Endothelial cell of umbilical vein (primary cell): Measurements from ENCODE around the gene CIPC. TPM values are rescaled to one million over a fixed set of nuclear protein-coding genes. Genes with fewer than 3 reads are reported as not detected.

Source experiments
- BruUV-seq: library from RNA; stranded (reverse); fragments of 400-500 nt; replicated peaks from 2 replicates; lab custom pipeline; 2021; lab: Mats Ljungman, UMichigan
- CTCF ChIA-PET: fragments of 300-600, 350-600 bp; sonication (Branson Sonifier 250); formaldehyde crosslinking; loops from one replicate; lab custom pipeline; 2021; ENCODE audit warnings: antibody characterized with exemption, inconsistent platforms; lab: Charles Lee
- POLR2A ChIA-PET: fragments of 300-600, 350-600 bp; sonication (Branson Sonifier 250); formaldehyde crosslinking; loops from one replicate; lab custom pipeline; 2021; ENCODE audit warnings: antibody characterized with exemption, inconsistent platforms; lab: Charles Lee
- DNase-seq: peaks from one replicate; pipeline ENCODE4 v3.0.0-alpha.2; 2011; ENCODE audit warnings: low read depth, low spot score
- FAIRE-seq: peaks from 2 replicates; lab custom pipeline; 2011; peaks lifted over from hg19 to GRCh38; lab: Jason Lieb, UNC
- H2AFZ ChIP-seq: 2 replicates; pipeline ENCODE4 v1.6.0; 2012; ENCODE audit warnings: low read depth, low read length, control low read depth, inconsistent platforms
- H3K27ac ChIP-seq: 2 replicates; pipeline ENCODE4 v1.5.1; 2011; ENCODE audit warnings: low read depth, mild to moderate bottlenecking, control low read depth, low read length, moderate library complexity; ENCODE audit not compliant: insufficient read depth
- H3K27me3 ChIP-seq, 2 experiments: 2 replicates each; pipeline versions ENCODE4 v1.6.0 to v1.6.1; 2011; ENCODE audit warnings: low read length in 2 of 2, mixed read lengths in 1 of 2; ENCODE audit not compliant: control insufficient read depth in 2 of 2, insufficient read depth in 2 of 2
- H3K36me3 ChIP-seq, 2 experiments: 2 replicates in 1 of 2; 3 replicates in 1 of 2; pipeline ENCODE4 v1.5.1; 2011; ENCODE audit warnings: low read length in 2 of 2, mild to moderate bottlenecking in 1 of 2, moderate library complexity in 1 of 2; ENCODE audit not compliant: control insufficient read depth in 2 of 2, insufficient read depth in 2 of 2; ENCODE audit errors: extremely low read depth in 1 of 2
- H3K4me1 ChIP-seq: 3 replicates; pipeline ENCODE4 v1.5.1; 2011; ENCODE audit warnings: mild to moderate bottlenecking, low read length; ENCODE audit not compliant: control insufficient read depth, insufficient read depth; ENCODE audit errors: extremely low read depth
- H3K4me2 ChIP-seq: 2 replicates; pipeline ENCODE4 v1.6.1; 2011; ENCODE audit warnings: low read length, control low read depth, mixed read lengths; ENCODE audit not compliant: insufficient read depth
- H3K4me3 ChIP-seq, 3 experiments: fragments of 200-600 bp in 1 of 3; sonication (generic), shearing (Covaris generic) in 1 of 3; replicated peaks in 1 of 3; 2 replicates each; pipeline ENCODE4 v1.5.1; 2011 to 2016; ENCODE audit warnings: control low read depth in 3 of 3, low read length in 3 of 3, mild to moderate bottlenecking in 2 of 3, inconsistent platforms in 1 of 3, low read depth in 1 of 3, moderate library complexity in 1 of 3; ENCODE audit not compliant: insufficient read depth in 1 of 3
- H3K79me2 ChIP-seq: 2 replicates; pipeline ENCODE4 v1.6.0; 2012; ENCODE audit warnings: low read length, inconsistent platforms; ENCODE audit not compliant: control insufficient read depth, insufficient read depth
- H3K9ac ChIP-seq: replicated peaks from 2 replicates; pipeline ENCODE3; 2011; ENCODE audit warnings: low read length, control low read depth; ENCODE audit not compliant: insufficient read depth; ENCODE audit errors: extremely low read depth
- H3K9me1 ChIP-seq: replicated peaks from 3 replicates; pipeline ENCODE4 v1.6.0; 2011; ENCODE audit warnings: mild to moderate bottlenecking, low read length; ENCODE audit not compliant: control insufficient read depth, insufficient read depth; ENCODE audit errors: extremely low read depth
- H3K9me3 ChIP-seq: replicated peaks from 2 replicates; pipeline ENCODE4 v1.5.1; 2012; ENCODE audit warnings: low read length, inconsistent platforms; ENCODE audit not compliant: control insufficient read depth, insufficient read depth
- H4K20me1 ChIP-seq: replicated peaks from 2 replicates; pipeline ENCODE3; 2011; ENCODE audit warnings: mild to moderate bottlenecking, low read length; ENCODE audit not compliant: control insufficient read depth, insufficient read depth; ENCODE audit errors: extremely low read depth
- EZH2 ChIP-seq: IDR thresholded peaks from 2 replicates; pipeline ENCODE4 v1.6.1; 2012; ENCODE audit warnings: borderline replicate concordance, low read depth, mild to moderate bottlenecking, moderate library complexity, low read length, inconsistent platforms; ENCODE audit not compliant: severe bottlenecking
- FOS ChIP-seq: IDR thresholded peaks from 2 replicates; pipeline ENCODE4 v1.6.1; 2011; ENCODE audit warnings: mild to moderate bottlenecking, low read length, moderate library complexity, borderline replicate concordance; ENCODE audit not compliant: insufficient read depth
- GATA2 ChIP-seq: IDR thresholded peaks from 2 replicates; pipeline ENCODE4 v1.7.0; 2011; ENCODE audit warnings: low read depth, mild to moderate bottlenecking, moderate library complexity, mixed read lengths, low read length; ENCODE audit not compliant: insufficient read length, insufficient read depth
- JUN ChIP-seq: IDR thresholded peaks from 2 replicates; pipeline ENCODE4 v1.6.1; 2011; ENCODE audit warnings: borderline replicate concordance, low read depth; ENCODE audit not compliant: insufficient read length, insufficient read depth
- MYC ChIP-seq: IDR thresholded peaks from one replicate; pipeline ENCODE4 v1.6.1; 2011; ENCODE audit warnings: mild to moderate bottlenecking, low read depth, low read length
- POLR2A ChIP-seq: IDR thresholded peaks from 2 replicates; pipeline ENCODE4 v1.6.1; 2012; ENCODE audit warnings: low read depth, mild to moderate bottlenecking, control low read depth, low read length
- POLR2AphosphoS5 ChIP-seq: IDR thresholded peaks from 2 replicates; pipeline ENCODE4 v1.6.1; 2012; ENCODE audit warnings: low read depth, mild to moderate bottlenecking, control low read depth, low read length, moderate library complexity; ENCODE audit not compliant: insufficient read depth
- dilution Hi-C: fragments of 300-500 bp; cut with MboI; formaldehyde crosslinking; loops from one replicate; pipeline ENCODE4 v1.15.0; 2019; ENCODE audit warnings: low sequenced_read_pairs; ENCODE audit not compliant: extremely low pct_ligation_motif_present
- intact Hi-C: fragments of 100-400 bp; cut with micrococcal nuclease; formaldehyde crosslinking; loops from one replicate; pipeline ENCODE4 v1.10.0; 2022
- polyA plus RNA-seq, 4 experiments: library from polyadenylated mRNA; depleted of rRNA in 3 of 4; stranded (reverse) in 3 of 4; unstranded in 1 of 4; fragments of >200 nt; gene quantifications; 2 replicates each; pipeline versions ENCODE4 v1.2.1 to v1.2.3, GENCODE V29; 2011 to 2012; ENCODE audit warnings: missing spikeins in 1 of 4
- total RNA-seq: library from RNA; stranded (reverse); gene quantifications from 2 replicates; pipeline ENCODE4 v1.2.3, GENCODE V29; 2021
- TF ChIP-seq, protein P1 (sequence below): IDR thresholded peaks from 2 replicates; pipeline ENCODE4 v1.6.1; 2011; ENCODE audit not compliant: insufficient read depth, insufficient read length
- TF ChIP-seq, protein P2 (sequence below), 2 donors: IDR thresholded peaks; 1 replicate in 1 of 2; 2 replicates in 1 of 2; pipeline ENCODE4 v1.5.1; 2011; ENCODE audit warnings: low read length in 2 of 2, mild to moderate bottlenecking in 2 of 2, moderate library complexity in 2 of 2, control low read depth in 1 of 2, inconsistent platforms in 1 of 2, low read depth in 1 of 2; ENCODE audit not compliant: insufficient read depth in 1 of 2; ENCODE audit errors: extremely low read depth in 1 of 2

Gene CIPC
- total and polyA plus RNA-seq, 2 donors (not counting 3 experiments of a cell fraction or from before 2014, with no cell fraction given) = 8.8 to 17.4 TPM

GRCh38 chr14:77098529-77099353 is 683 bp downstream of the CIPC start:
- FAIRE-seq = no peak
- intact Hi-C loops = loop anchor here (1.0 to 10.0 kb wide), 9 partner anchors 13 to 384 kb away; partner anchors contain the start of genes AHSA1, IRF2BPL, POMT2 and VIPAS39
- dilution Hi-C loops = loop anchor here (25.0 kb wide), 1 partner anchor 211 kb away; no protein-coding TSS in a partner anchor
- ChIA-PET POLR2A (interaction anchor here (0.9 to 1.5 kb wide), 2 partner anchors 12 to 25 kb away, joined by 4 read pairs; no protein-coding TSS in a partner anchor), CTCF (interaction anchor here (0.7 to 13.5 kb wide), 11 partner anchors 10 to 225 kb away, joined by 3 to 312 read pairs (median 5); no protein-coding TSS in a partner anchor)
- H3K27ac ChIP-seq = peak overlapping the region; percentile 48
- no peaks in the 10 kb centered on the region for H3K9me1 ChIP-seq
- H3K4me1 ChIP-seq = peaks cover 27% of the 10 kb centered on the region
- TF ChIP-seq POLR2A (no peak), POLR2AphosphoS5 (no peak), MYC (no peak), EZH2 (no peak), GATA2 (no peak), FOS (no peak), JUN (no peak)
- TF ChIP-seq, protein P1, sequence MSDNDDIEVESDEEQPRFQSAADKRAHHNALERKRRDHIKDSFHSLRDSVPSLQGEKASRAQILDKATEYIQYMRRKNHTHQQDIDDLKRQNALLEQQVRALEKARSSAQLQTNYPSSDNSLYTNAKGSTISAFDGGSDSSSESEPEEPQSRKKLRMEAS = no peak
- TF ChIP-seq, protein P2, sequence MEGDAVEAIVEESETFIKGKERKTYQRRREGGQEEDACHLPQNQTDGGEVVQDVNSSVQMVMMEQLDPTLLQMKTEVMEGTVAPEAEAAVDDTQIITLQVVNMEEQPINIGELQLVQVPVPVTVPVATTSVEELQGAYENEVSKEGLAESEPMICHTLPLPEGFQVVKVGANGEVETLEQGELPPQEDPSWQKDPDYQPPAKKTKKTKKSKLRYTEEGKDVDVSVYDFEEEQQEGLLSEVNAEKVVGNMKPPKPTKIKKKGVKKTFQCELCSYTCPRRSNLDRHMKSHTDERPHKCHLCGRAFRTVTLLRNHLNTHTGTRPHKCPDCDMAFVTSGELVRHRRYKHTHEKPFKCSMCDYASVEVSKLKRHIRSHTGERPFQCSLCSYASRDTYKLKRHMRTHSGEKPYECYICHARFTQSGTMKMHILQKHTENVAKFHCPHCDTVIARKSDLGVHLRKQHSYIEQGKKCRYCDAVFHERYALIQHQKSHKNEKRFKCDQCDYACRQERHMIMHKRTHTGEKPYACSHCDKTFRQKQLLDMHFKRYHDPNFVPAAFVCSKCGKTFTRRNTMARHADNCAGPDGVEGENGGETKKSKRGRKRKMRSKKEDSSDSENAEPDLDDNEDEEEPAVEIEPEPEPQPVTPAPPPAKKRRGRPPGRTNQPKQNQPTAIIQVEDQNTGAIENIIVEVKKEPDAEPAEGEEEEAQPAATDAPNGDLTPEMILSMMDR (IDR thresholded peaks at IDR 0.05; ENCODE audit: extremely low read depth in 1 of 2, insufficient read depth in 1 of 2, low read depth in 1 of 2, low read length in 2 of 2) = no peak
- peaks cover 0 to under 1% of the 10 kb centered on the region in 2 experiments for H3K36me3 ChIP-seq
- H2AFZ ChIP-seq = peak overlapping the region; percentile 80
- H3K27me3 ChIP-seq = no peaks in the 10 kb centered on the region
- no peaks in the 10 kb centered on the region for H4K20me1 ChIP-seq
- no TSS peak for BruUV-seq
- H3K9ac ChIP-seq = peak overlapping the region; percentile 81
- H3K4me2 ChIP-seq = peak overlapping the region; percentile 35
- H3K79me2 ChIP-seq = peaks cover 34% of the 10 kb centered on the region
- peak; percentile 30 for DNase-seq
- H3K4me3 ChIP-seq = peak overlapping the region; percentile 30 to 72 (median 64)
- no peaks in the 10 kb centered on the region for H3K9me3 ChIP-seq
